GM06990 (cell line): ENCODE data around the gene ANKH.

Experiments
- DNase-seq: peaks from one replicate; pipeline ENCODE4 v3.0.0-alpha.2; 2011; ENCODE audit not compliant: insufficient read length; ENCODE audit errors: extremely low read depth
- H3K27me3 ChIP-seq: replicated peaks from 2 replicates; pipeline ENCODE4 v1.6.0; 2011; ENCODE audit warnings: low read length; ENCODE audit not compliant: control insufficient read depth, insufficient read depth
- H3K36me3 ChIP-seq: 2 replicates; pipeline ENCODE4 v1.5.1; 2011; ENCODE audit warnings: low read length; ENCODE audit not compliant: control insufficient read depth, insufficient read depth
- H3K4me3 ChIP-seq: replicated peaks from 2 replicates; pipeline ENCODE4 v1.5.1; 2011; ENCODE audit warnings: low read depth, mild to moderate bottlenecking, control low read depth, low read length
- TF ChIP-seq, protein P1 (sequence below): IDR thresholded peaks from 2 replicates; pipeline ENCODE4 v1.5.1; 2011; ENCODE audit warnings: low read length, control low read depth, mild to moderate bottlenecking, inconsistent platforms; ENCODE audit not compliant: insufficient read depth, poor library complexity, severe bottlenecking

Gene ANKH

DNA sequence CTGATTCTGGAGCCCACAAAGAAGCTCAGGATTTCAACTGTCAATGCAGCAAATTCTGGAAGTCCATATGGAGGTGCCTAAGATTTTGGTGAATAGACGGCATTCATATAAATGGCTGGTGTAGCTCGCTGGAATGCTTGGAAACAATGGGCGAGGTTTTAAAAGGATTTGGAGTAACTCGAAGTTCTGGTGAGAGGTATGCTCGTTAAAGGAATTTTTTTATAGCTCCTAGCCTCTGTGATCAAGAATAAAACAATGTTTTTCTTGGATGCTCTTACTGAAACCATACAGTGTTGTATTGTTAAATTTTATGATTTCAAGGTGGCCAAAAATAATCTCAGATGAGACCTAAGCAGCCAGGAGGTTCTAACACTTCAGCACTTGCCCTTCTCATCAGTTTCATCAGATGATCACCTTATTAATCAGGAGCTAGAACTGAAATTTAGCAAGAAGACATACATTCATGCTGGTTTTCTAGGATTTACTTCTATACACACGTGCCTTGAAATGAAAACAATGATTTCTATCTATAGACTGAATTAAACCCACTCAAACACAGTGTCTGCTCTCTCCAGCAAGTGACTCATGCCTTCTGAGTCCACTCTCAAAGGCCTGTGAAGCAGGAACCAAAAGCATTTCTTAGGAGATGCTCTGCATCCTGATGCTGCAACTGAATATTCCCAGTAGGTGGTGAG lies 127.8 kb downstream of the ANKH start:
- no peak for DNase-seq
- Histone ChIP-seq H3K27me3 (no peaks in the 10 kb centered on the region), H3K36me3 (no peaks in the 10 kb centered on the region), H3K4me3 (no peak overlapping the region)
- TF ChIP-seq, protein P1, sequence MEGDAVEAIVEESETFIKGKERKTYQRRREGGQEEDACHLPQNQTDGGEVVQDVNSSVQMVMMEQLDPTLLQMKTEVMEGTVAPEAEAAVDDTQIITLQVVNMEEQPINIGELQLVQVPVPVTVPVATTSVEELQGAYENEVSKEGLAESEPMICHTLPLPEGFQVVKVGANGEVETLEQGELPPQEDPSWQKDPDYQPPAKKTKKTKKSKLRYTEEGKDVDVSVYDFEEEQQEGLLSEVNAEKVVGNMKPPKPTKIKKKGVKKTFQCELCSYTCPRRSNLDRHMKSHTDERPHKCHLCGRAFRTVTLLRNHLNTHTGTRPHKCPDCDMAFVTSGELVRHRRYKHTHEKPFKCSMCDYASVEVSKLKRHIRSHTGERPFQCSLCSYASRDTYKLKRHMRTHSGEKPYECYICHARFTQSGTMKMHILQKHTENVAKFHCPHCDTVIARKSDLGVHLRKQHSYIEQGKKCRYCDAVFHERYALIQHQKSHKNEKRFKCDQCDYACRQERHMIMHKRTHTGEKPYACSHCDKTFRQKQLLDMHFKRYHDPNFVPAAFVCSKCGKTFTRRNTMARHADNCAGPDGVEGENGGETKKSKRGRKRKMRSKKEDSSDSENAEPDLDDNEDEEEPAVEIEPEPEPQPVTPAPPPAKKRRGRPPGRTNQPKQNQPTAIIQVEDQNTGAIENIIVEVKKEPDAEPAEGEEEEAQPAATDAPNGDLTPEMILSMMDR = no peak

DNA sequence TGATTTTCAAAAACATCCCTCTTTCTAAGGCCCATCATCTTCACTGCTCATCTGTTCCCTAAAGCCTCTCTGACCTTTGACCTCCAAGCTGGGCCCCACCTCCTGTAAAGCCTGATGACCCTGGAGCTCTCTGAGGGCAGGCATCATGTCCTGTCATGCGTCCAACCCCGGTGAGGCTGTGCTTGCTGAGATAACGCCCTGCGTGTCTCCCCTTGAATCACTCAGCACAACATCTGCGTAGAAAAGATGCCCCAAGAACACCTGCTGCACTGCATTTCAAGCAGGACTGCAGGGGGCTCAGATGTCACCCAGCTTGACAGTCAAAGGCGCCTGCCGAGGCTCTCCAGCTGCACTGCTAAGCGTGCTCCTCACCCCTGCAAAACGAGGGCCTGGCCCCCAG lies 129.1 kb downstream of the ANKH start:
- TF ChIP-seq, protein P1 = no peak
- no peaks in the 10 kb centered on the region for H3K36me3 ChIP-seq

DNA sequence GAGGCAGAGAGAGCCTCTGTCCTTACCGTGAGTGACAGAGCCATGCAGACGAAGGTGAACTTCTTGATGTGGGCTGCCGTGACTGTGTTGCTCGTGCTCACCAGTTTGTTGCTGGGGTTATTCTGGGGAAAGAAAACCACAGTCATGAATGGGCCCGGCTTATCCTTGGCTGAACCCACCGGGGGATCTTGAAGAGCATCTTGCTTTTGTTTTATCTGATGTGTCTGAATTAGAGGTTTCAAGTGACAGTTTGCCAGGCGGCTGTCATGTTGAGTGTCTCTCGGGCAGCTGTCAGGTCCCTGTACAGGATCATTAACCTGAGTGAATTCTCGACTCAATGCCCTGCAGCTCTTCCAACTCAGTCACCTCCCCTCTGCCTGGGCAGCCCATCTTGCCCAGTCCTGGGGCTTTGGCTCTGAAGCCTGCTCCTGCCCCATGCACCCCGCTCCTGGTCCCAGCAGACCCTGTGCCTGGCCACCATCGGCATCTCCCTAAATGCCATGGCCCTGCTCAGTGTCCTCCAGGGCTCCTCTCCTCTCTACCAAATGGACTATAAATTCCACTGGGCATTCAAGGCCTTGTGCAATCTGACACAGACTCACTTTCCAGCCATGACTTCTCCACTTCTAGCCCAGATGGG lies 129.7 kb downstream of the ANKH start:
- TF ChIP-seq, protein P1 = no peak
- Histone ChIP-seq H3K36me3 (no peaks in the 10 kb centered on the region), H3K27me3 (no peaks in the 10 kb centered on the region), H3K4me3 (no peak overlapping the region)
- no peak for DNase-seq

More for the DNA sequence above, 129.1 kb downstream of the ANKH start:
- no peak for DNase-seq
- no peak overlapping the region for H3K4me3 ChIP-seq
- H3K27me3 ChIP-seq = no peaks in the 10 kb centered on the region

DNA sequence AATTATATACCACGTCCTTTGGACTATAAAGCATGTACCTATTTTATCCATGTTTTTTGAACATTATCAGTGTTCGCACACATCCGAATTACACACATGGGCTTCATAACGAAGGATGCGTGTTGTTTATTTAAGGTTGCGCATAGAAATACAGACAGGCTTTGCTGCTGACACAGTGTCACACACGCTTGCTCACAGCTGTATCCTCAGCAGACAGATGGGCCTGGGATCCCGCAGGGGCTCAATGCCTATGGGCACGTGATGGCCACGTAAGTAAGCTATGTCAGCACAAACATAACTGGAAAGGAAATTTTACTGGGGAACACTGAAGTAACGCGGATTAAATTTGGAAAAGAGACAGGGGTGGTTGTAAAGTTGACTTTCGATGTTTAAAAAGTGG lies 130.4 kb downstream of the ANKH start:
- no peaks in the 10 kb centered on the region for H3K36me3 ChIP-seq
- TF ChIP-seq, protein P1 = no peak
- no peak overlapping the region for H3K4me3 ChIP-seq
- no peak for DNase-seq
- H3K27me3 ChIP-seq = no peaks in the 10 kb centered on the region

DNA sequence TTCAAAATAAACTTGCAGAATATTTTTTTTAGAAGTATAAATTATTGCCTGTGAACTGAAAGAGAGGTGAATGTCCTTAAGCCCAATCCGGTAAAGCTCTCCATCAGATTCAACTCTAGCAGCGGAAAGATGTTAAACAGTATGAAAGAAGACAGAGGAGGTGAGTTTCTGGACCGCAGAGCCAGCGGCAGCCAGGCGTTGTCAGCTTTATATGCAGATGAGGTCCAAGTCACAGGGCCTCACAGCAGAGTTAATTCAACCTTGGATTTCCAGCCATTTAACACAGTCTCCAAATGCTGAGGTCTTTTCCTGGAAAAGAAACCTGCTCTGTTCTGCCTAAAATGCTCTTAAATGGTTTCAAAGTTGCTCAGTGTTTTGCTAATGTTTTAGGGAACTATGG lies 131.6 kb downstream of the ANKH start:
- TF ChIP-seq, protein P1 = no peak
- Histone ChIP-seq H3K4me3 (no peak overlapping the region), H3K36me3 (no peaks in the 10 kb centered on the region), H3K27me3 (no peaks in the 10 kb centered on the region)
- no peak for DNase-seq
